SU-DHL-6 (cell line): Measurements from ENCODE around the gene ADSS1.

Experiments
- H2AFZ ChIP-seq: fragments of 200-600 bp; sonication (generic); 2 replicates; pipeline ENCODE4 v1.6.1; 2014; ENCODE audit warnings: low read depth, mild to moderate bottlenecking, moderate library complexity, mixed read lengths, antibody characterized with exemption, low read length; ENCODE audit not compliant: severe bottlenecking
- H3F3A ChIP-seq: fragments of 200-600 bp; shearing (Covaris generic); 2 replicates; pipeline ENCODE4 v1.6.0; 2016; ENCODE audit warnings: antibody characterized with exemption, mild to moderate bottlenecking; ENCODE audit not compliant: insufficient read depth
- H3K27ac ChIP-seq: fragments of 200-600 bp; sonication (generic); 2 replicates; pipeline ENCODE4 v1.5.1; 2016; ENCODE audit warnings: low read depth, mild to moderate bottlenecking, low read length, moderate library complexity, mixed read lengths
- H3K27me3 ChIP-seq: fragments of 200-600 bp; sonication (generic), shearing (Covaris generic); 2 replicates; pipeline ENCODE4 v1.6.0; 2014; ENCODE audit warnings: mild to moderate bottlenecking, low read length
- H3K36me3 ChIP-seq: fragments of 200-600 bp; sonication (generic); 2 replicates; pipeline ENCODE4 v1.6.1; 2014; ENCODE audit warnings: mild to moderate bottlenecking, low read length, mixed read lengths
- H3K4me2 ChIP-seq: fragments of 300-600, 200-600 bp; shearing (Covaris generic), sonication (generic); 2 replicates; pipeline ENCODE4 v1.6.0; 2014; ENCODE audit warnings: low read length, low read depth, mild to moderate bottlenecking; ENCODE audit not compliant: poor library complexity, severe bottlenecking
- H3K4me3 ChIP-seq: fragments of 200-600 bp; sonication (generic); 2 replicates; pipeline ENCODE4 v1.5.1; 2014; ENCODE audit warnings: antibody characterized with exemption, low read length, mild to moderate bottlenecking, mixed read lengths; ENCODE audit not compliant: insufficient read depth, poor library complexity, severe bottlenecking
- H3K79me2 ChIP-seq: fragments of 200-600 bp; sonication (generic); 2 replicates; pipeline ENCODE4 v1.6.1; 2014; ENCODE audit warnings: mild to moderate bottlenecking, low read length, moderate library complexity; ENCODE audit not compliant: insufficient read depth
- H3K9ac ChIP-seq: fragments of 200-600 bp; sonication (generic); 2 replicates; pipeline ENCODE4 v1.7.0; 2014; ENCODE audit warnings: mild to moderate bottlenecking, low read length
- H3K9me2 ChIP-seq: fragments of 200-600 bp; sonication (generic); replicated peaks from 2 replicates; pipeline ENCODE4 v1.6.1; 2014; ENCODE audit warnings: low read length; ENCODE audit not compliant: insufficient read depth
- H3K9me3 ChIP-seq: fragments of 200-600 bp; sonication (generic); 2 replicates; pipeline ENCODE4 v1.6.1; 2014; ENCODE audit warnings: low read length, mixed read lengths; ENCODE audit not compliant: insufficient read depth
- H4K20me1 ChIP-seq: fragments of 200-600 bp; sonication (generic); 2 replicates; pipeline ENCODE4 v1.6.1; 2014; ENCODE audit warnings: low read depth, mild to moderate bottlenecking, antibody characterized with exemption, low read length, moderate library complexity, mixed read lengths
- EZH2phosphoT487 ChIP-seq: fragments of 200-600 bp; sonication (generic), shearing (Covaris generic); conservative IDR thresholded peaks from 2 replicates; pipeline ENCODE4 v1.6.1; 2018; ENCODE audit warnings: mild to moderate bottlenecking, antibody characterized with exemption, low read length, moderate library complexity, mixed read lengths
- TF ChIP-seq, protein P1 (sequence below): fragments of 200-600 bp; sonication (generic); IDR thresholded peaks from one replicate; pipeline ENCODE4 v1.5.1; 2017; ENCODE audit warnings: antibody characterized with exemption, mild to moderate bottlenecking, low read length, moderate library complexity; ENCODE audit not compliant: insufficient read depth, poor library complexity, severe bottlenecking

Gene ADSS1

DNA sequence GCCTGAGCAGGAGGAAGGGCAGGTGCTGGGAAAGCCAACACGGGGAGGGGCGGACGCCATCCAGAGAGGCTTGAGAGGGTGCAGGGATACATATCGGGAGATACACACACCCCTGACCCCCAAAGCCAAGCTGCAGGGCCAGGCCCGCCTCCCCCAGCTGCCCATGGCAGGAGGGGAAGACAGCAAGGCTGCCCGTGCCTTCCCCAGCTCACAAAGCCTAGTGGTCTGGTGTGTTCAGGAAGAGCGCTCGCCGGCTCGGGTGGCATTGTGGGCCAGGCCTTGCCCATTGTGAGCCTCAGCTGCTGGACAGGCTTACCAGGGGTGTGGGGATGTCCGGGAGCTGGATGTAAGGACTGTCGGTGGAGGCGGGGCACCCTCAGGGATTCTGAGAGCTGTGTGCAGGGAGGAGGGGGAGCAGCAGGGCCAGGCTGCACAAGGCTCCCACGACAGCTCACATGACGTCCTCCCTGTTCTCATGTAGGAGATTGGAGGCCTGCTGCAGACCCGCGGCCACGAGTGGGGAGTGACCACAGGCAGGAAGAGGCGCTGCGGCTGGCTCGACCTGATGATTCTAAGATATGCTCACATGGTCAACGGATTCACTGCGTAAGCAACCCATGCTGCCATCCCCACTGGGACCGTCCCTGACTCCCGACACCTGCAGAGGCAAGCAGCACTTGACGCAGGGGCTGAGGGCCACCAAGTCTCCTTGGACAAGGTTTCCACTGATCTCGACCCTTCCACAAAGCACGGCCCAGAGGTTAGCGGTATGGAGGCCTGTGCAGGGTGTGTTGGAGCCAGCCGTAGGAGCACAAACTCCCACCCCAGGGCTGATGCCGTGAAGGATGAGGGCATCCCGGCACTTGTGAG, 18.8 kb downstream of the ADSS1 start:
- no peak overlapping the region for H2AFZ ChIP-seq
- H4K20me1 ChIP-seq: no peaks in the 10 kb centered on the region
- no peak overlapping the region for H3K9ac ChIP-seq
- no peak overlapping the region for H3K27ac ChIP-seq
- no peaks in the 10 kb centered on the region for H3K36me3 ChIP-seq
- no peak overlapping the region for H3K4me3 ChIP-seq
- H3K79me2 ChIP-seq: no peaks in the 10 kb centered on the region
- TF ChIP-seq, protein P1, sequence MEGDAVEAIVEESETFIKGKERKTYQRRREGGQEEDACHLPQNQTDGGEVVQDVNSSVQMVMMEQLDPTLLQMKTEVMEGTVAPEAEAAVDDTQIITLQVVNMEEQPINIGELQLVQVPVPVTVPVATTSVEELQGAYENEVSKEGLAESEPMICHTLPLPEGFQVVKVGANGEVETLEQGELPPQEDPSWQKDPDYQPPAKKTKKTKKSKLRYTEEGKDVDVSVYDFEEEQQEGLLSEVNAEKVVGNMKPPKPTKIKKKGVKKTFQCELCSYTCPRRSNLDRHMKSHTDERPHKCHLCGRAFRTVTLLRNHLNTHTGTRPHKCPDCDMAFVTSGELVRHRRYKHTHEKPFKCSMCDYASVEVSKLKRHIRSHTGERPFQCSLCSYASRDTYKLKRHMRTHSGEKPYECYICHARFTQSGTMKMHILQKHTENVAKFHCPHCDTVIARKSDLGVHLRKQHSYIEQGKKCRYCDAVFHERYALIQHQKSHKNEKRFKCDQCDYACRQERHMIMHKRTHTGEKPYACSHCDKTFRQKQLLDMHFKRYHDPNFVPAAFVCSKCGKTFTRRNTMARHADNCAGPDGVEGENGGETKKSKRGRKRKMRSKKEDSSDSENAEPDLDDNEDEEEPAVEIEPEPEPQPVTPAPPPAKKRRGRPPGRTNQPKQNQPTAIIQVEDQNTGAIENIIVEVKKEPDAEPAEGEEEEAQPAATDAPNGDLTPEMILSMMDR: no peak
- no peak for TF ChIP-seq EZH2phosphoT487
- no peaks in the 10 kb centered on the region for H3K9me2 ChIP-seq
- H3K4me2 ChIP-seq: no peak overlapping the region
- no peaks in the 10 kb centered on the region for H3K9me3 ChIP-seq
- H3F3A ChIP-seq: no peaks in the 10 kb centered on the region
- no peaks in the 10 kb centered on the region for H3K27me3 ChIP-seq

DNA sequence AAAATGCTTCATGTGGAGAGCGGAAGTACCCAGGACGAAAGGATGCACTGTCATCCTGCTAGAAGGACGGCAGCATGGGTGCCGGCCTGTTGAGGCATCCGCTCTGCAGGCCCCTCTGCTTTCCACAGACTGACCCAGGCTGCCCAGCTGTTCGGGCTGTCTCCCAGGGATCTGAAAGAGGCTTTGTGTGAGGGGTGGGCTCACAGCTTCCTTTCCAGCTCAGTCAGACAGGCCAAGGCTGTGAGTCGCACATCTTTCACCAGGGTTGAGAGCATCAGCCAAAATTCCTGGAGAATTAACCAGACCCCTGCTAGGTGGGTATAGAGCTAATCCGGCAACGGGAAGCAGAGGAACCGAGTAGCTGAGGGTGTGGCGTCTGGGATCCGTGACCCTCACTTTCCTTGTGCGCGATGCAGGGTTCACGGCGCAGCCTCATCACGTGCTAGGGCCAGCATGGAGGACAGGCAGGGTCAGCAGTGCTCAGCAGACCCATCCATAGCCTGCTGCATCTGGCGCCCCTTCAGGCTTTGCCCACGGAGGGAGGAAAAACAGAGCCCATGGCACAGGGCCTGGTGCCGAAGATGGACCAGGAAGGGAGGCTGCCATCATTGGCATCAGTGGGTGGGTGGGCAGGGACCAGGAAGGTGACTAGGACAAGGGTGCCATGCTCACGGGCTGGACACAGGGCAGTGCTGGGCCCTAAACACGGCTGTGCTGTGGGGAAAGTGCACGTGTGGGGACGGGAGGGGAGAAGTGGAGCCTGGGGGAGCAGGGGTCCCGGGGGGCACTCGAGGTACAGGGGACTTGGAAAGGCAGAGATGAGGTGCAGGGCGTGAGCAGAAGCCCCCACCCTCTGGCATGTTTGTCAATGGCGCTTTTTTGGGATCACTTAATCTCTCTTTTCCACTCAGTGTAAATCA, 19.7 kb downstream of the ADSS1 start:
- no peaks in the 10 kb centered on the region for H3K36me3 ChIP-seq
- no peaks in the 10 kb centered on the region for H4K20me1 ChIP-seq
- no peak overlapping the region for H3K4me2 ChIP-seq
- H3K9me3 ChIP-seq: no peaks in the 10 kb centered on the region
- no peaks in the 10 kb centered on the region for H3F3A ChIP-seq
- no peak overlapping the region for H3K27ac ChIP-seq
- no peak overlapping the region for H3K4me3 ChIP-seq
- no peaks in the 10 kb centered on the region for H3K79me2 ChIP-seq
- TF ChIP-seq, protein P1: no peak
- no peak for TF ChIP-seq EZH2phosphoT487
- no peak overlapping the region for H2AFZ ChIP-seq
- H3K9me2 ChIP-seq: no peaks in the 10 kb centered on the region
- H3K9ac ChIP-seq: no peak overlapping the region
- no peaks in the 10 kb centered on the region for H3K27me3 ChIP-seq

DNA sequence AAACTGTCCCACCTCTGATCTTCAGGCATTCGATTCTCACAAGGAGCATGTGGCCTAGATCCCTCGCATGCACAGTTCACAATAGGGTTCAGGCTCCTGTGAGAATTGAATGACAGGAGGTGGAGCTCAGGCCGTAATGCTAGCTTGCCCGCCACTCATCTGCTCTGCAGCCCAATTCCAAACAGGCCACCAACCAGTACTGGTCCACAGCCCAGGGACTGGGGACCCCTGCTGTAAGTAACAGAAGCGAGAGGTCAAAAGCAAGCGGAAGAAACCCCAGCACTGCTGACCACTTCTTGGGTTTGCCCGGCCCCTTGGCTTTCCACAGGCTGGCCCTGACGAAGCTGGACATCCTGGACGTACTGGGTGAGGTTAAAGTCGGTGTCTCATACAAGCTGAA, 20.5 kb downstream of the ADSS1 start:
- H3K27me3 ChIP-seq: no peaks in the 10 kb centered on the region
- no peaks in the 10 kb centered on the region for H3K79me2 ChIP-seq
- no peak overlapping the region for H3K4me3 ChIP-seq
- H4K20me1 ChIP-seq: no peaks in the 10 kb centered on the region
- no peaks in the 10 kb centered on the region for H3K9me3 ChIP-seq
- no peaks in the 10 kb centered on the region for H3F3A ChIP-seq
- no peak overlapping the region for H3K4me2 ChIP-seq
- no peak overlapping the region for H2AFZ ChIP-seq
- H3K9me2 ChIP-seq: no peaks in the 10 kb centered on the region
- H3K27ac ChIP-seq: no peak overlapping the region
- H3K36me3 ChIP-seq: no peaks in the 10 kb centered on the region
- H3K9ac ChIP-seq: no peak overlapping the region
- TF ChIP-seq, protein P1: no peak
- TF ChIP-seq EZH2phosphoT487: no peak
